Suprapubic skin (tissue), 4 donors: ENCODE results near the gene TMEM178A. TPM values are rescaled to one million over a fixed set of nuclear protein-coding genes. Genes with fewer than 3 reads are reported as not detected.

Experiments used
- DNase-seq, 2 donors: peaks; one replicate each; pipeline ENCODE4 v3.0.0-alpha.2; 2019; ENCODE audit warnings: low spot score in 2 of 2
- H3K27ac ChIP-seq: fragments of 200-600 bp; sonication (generic); one replicate; pipeline ENCODE4 v1.5.1; 2019
- H3K27me3 ChIP-seq: fragments of 200-600 bp; sonication (generic); one replicate; pipeline ENCODE4 v1.5.1; 2019
- H3K36me3 ChIP-seq: fragments of 200-600 bp; sonication (generic); one replicate; pipeline ENCODE4 v1.5.1; 2019
- H3K4me1 ChIP-seq: fragments of 200-600 bp; sonication (generic); one replicate; pipeline ENCODE4 v1.5.1; 2019
- H3K4me3 ChIP-seq: fragments of 200-600 bp; sonication (generic); one replicate; pipeline ENCODE4 v1.5.1; 2019; ENCODE audit warnings: mild to moderate bottlenecking
- H3K9me3 ChIP-seq: fragments of 200-600 bp; sonication (generic); one replicate; pipeline ENCODE4 v1.5.1; 2019
- CTCF ChIP-seq, 2 donors: fragments of 200-600 bp in 1 of 2; fragments of 450-650 bp in 1 of 2; sonication (generic) in 1 of 2; IDR thresholded peaks; one replicate each; pipeline ENCODE4 v1.5.1; 2016 to 2019; ENCODE audit warnings: antibody characterized with exemption in 2 of 2, mild to moderate bottlenecking in 1 of 2, moderate library complexity in 1 of 2
- EP300 ChIP-seq: sonication (generic); formaldehyde crosslinking; IDR thresholded peaks from one replicate; pipeline ENCODE4 v1.6.1; 2017; ENCODE audit warnings: antibody characterized with exemption
- POLR2A ChIP-seq, 2 donors: fragments of 450-650 bp; IDR thresholded peaks; one replicate each; pipeline ENCODE4 v1.6.1; 2017; ENCODE audit warnings: antibody characterized with exemption in 2 of 2, mild to moderate bottlenecking in 2 of 2, moderate library complexity in 2 of 2
- POLR2AphosphoS5 ChIP-seq, 3 donors: sonication (generic); formaldehyde crosslinking; IDR thresholded peaks; one replicate each; pipeline ENCODE4 v1.6.1; 2017; ENCODE audit warnings: antibody characterized with exemption in 3 of 3
- WGBS: methylation state at CpG from one replicate; pipeline ENCODE4 v1.1.5; 2018; 5-methylcytosine and 5-hydroxymethylcytosine counted together
- total RNA-seq, 4 donors: library from RNA; depleted of rRNA; stranded (reverse); fragments of >200 nt; gene quantifications; one replicate each; pipeline ENCODE4 v1.1.0, GENCODE V29; 2016

TMEM178A gene
- total RNA-seq, 4 donors from 2014 or later = 0.68 to 7.4 (median 2.3) TPM

GRCh38 chr2:39631718-39632117, 34.0 kb upstream of the TMEM178A start:
- no peak for DNase-seq

GRCh38 chr2:39632876-39633275, 32.8 kb upstream of the TMEM178A start:
- TF ChIP-seq EP300 (no peak), POLR2A (IDR thresholded peaks at IDR 0.05) (no peak), POLR2AphosphoS5 (IDR thresholded peaks at IDR 0.05) (no peak), CTCF (IDR thresholded peaks at IDR 0.05) (no peak)
- Histone ChIP-seq H3K36me3 (no peaks in the 10 kb centered on the region), H3K4me1 (no peaks in the 10 kb centered on the region), H3K27ac (no peak overlapping the region), H3K27me3 (no peaks in the 10 kb centered on the region), H3K9me3 (no peaks in the 10 kb centered on the region), H3K4me3 (no peak overlapping the region)
- WGBS = 76% methylated on average over 4 of the region's 4 CpGs
- no peak for DNase-seq

More at GRCh38 chr2:39631718-39632117, 34.0 kb upstream of the TMEM178A start:
- no peak for TF ChIP-seq POLR2AphosphoS5 (IDR thresholded peaks at IDR 0.05)
- no peak for TF ChIP-seq POLR2A (IDR thresholded peaks at IDR 0.05)
- TF ChIP-seq CTCF (IDR thresholded peaks at IDR 0.05) = no peak
- no peak for TF ChIP-seq EP300
- no peak overlapping the region for H3K4me3 ChIP-seq
- H3K27me3 ChIP-seq = no peaks in the 10 kb centered on the region
- H3K9me3 ChIP-seq = no peaks in the 10 kb centered on the region
- 61% methylated on average over 3 of the region's 3 CpGs for WGBS
- H3K4me1 ChIP-seq = no peaks in the 10 kb centered on the region
- H3K36me3 ChIP-seq = no peaks in the 10 kb centered on the region
- H3K27ac ChIP-seq = no peak overlapping the region

- H3K36me3 ChIP-seq = no peaks in the 10 kb centered on the region
- no peaks in the 10 kb centered on the region for H3K9me3 ChIP-seq
- no peak overlapping the region for H3K4me3 ChIP-seq
- no peak overlapping the region for H3K27ac ChIP-seq
- TF ChIP-seq POLR2AphosphoS5 (IDR thresholded peaks at IDR 0.05) = no peak
- no peak for TF ChIP-seq CTCF (IDR thresholded peaks at IDR 0.05)
- TF ChIP-seq POLR2A (IDR thresholded peaks at IDR 0.05) = no peak
- no peak for TF ChIP-seq EP300
- no peak for DNase-seq
- H3K27me3 ChIP-seq = no peaks in the 10 kb centered on the region
- H3K4me1 ChIP-seq = no peaks in the 10 kb centered on the region
- WGBS = 73% methylated on average over 3 of the region's 3 CpGs
These were observed 29.4 kb upstream of the TMEM178A start for GRCh38 chr2:39636306-39636705.

GRCh38 chr2:39638581-39638980, 27.1 kb upstream of the TMEM178A start:
- no peaks in the 10 kb centered on the region for H3K36me3 ChIP-seq
- H3K27ac ChIP-seq = no peak overlapping the region
- TF ChIP-seq EP300 (no peak), CTCF (IDR thresholded peaks at IDR 0.05) (no peak)
- peaks cover 4% of the 10 kb centered on the region for H3K4me1 ChIP-seq
- DNase-seq = no peak
- no peaks in the 10 kb centered on the region for H3K9me3 ChIP-seq
- no peaks in the 10 kb centered on the region for H3K27me3 ChIP-seq
- 67% methylated on average over 3 of the region's 3 CpGs for whole genome bisulfite sequencing
- no peak overlapping the region for H3K4me3 ChIP-seq

- no peak for TF ChIP-seq EP300
- no peak for TF ChIP-seq POLR2A (IDR thresholded peaks at IDR 0.05)
- no peak for TF ChIP-seq POLR2AphosphoS5 (IDR thresholded peaks at IDR 0.05)
- no peak for TF ChIP-seq CTCF (IDR thresholded peaks at IDR 0.05)
- WGBS = 54% methylated on average over 2 of the region's 2 CpGs
- H3K27ac ChIP-seq = no peak overlapping the region
- H3K27me3 ChIP-seq = no peaks in the 10 kb centered on the region
- H3K4me3 ChIP-seq = no peak overlapping the region
- no peaks in the 10 kb centered on the region for H3K9me3 ChIP-seq
- peaks cover 4% of the 10 kb centered on the region for H3K4me1 ChIP-seq
- no peak for DNase-seq
- no peaks in the 10 kb centered on the region for H3K36me3 ChIP-seq
These were observed 25.6 kb upstream of the TMEM178A start for GRCh38 chr2:39640107-39640506.
